Metanephros (tissue), 1 donor: Measurements from ENCODE around the gene PDE4A. TPM values are rescaled to one million over a fixed set of nuclear protein-coding genes. Genes with fewer than 3 reads are reported as not detected.

Source experiments
- total RNA-seq: library from RNA; depleted of rRNA; stranded (reverse); fragments of >200 nt; gene quantifications from one replicate; pipeline ENCODE4 v1.2.3, GENCODE V29; 2014

Gene PDE4A
- total RNA-seq: 4.8 TPM

GRCh38 chr19:10420444-10421239 is at the start of gene PDE4A:
Gene PDE4A, plus strand, starts transcription at chr19:10420538. Its CDS starts 227 bp downstream, at chr19:10420765.

GRCh38 chr19:10380313-10381102 is 39.8 kb upstream of the PDE4A start, which contains the start of gene TYK2:
Gene TYK2, minus strand, starts transcription at chr19:10380572. Its CDS starts 2,166 bp downstream, at chr19:10378406.

GRCh38 chr19:10403137-10404021 is 17.0 kb upstream of the PDE4A start, which contains the start of gene CDC37:
Gene CDC37, minus strand, starts transcription at chr19:10403542. Its CDS starts 63 bp downstream, at chr19:10403479.

DNA sequence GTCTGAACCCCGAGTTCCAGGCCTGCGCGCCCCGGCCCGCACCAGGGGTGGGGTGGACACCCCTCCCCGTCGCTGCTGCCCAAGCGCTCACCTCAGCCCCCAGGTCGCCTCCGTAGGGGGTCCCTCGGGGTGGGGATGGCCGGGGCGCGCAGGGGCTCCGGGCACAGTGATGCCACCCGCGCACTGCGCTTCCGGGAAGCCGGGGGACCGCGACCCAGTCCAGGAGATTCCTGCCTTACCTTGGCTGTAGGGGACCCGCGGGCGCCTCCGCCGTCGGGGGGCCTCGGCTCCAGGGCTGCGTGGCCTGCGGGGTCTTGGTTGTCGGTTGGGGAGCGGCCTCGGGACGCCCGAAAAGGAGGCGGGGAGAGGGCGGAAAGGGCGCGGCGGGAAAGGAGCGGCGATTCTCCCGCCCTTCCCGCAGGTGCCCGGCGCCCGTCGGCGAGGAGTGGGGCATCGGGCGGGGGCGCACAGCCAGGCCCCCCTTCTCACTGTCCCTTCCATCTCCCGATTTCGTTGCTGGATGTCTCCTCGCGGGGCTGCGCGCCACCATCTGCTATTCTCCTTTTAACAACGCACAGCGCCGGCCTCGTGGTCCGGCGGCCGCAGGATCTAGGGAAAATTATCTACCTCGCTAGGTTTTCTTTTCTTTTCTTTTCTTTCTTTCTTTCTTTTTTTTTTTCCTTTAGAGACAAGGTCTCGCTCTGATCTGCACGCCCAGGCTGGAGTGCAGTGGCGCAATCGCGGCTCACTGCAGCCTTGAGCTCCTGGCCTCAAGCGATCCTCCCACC is 82.9 kb downstream of the PDE4A start, which contains the start of gene KEAP1:
Gene KEAP1 (minus strand): TSS at position 355 of the 788 bp plus-strand sequence. CDS start 3,323 bp downstream, outside the sequence.

DNA sequence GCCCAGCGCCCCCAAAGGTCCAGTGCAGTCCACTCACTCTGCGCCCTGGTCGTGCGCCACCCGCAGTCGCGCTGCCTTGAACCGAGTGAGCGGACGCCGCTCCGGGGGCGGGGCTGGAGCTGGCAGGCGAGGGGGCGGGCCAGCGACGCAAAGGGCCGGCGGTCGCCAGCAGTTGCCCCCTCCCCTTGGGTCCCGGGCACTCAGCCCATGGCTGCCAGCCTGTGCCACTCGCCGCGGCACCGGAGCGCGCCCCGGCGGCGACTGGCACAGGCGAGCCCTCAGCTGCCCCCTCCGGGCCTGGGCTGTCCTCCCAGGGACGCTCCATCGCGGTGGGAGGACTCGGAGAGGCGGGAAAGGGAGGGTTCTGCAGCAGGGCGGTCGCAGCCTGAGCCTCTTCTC is 97.0 kb downstream of the PDE4A start, which contains the start of gene S1PR5:
Gene S1PR5 (minus strand): TSS at position 87 of the 399 bp plus-strand sequence. CDS start 2,436 bp downstream, outside the sequence.

Other genes starting within 250 kb of the PDE4A start
- gene DNMT1, start 225.6 kb upstream of the PDE4A start, total RNA-seq: 56.9 TPM
- 13.9 TPM for gene S1PR2, start 189.2 kb upstream of the PDE4A start, total RNA-seq
- 30.4 TPM for gene MRPL4, start 168.3 kb upstream of the PDE4A start, total RNA-seq
- gene ICAM1, start 149.4 kb upstream of the PDE4A start, total RNA-seq: 53.6 TPM
- 3.0 TPM for gene ICAM4, start 133.6 kb upstream of the PDE4A start, total RNA-seq
- gene ICAM5, start 130.6 kb upstream of the PDE4A start, total RNA-seq: 2.2 TPM
- 6.8 TPM for gene ZGLP1, start 110.7 kb upstream of the PDE4A start, total RNA-seq
- gene FDX2, start 104.5 kb upstream of the PDE4A start, total RNA-seq: 20.7 TPM
- 33.8 TPM for gene RAVER1, start 87.0 kb upstream of the PDE4A start, total RNA-seq
- gene ICAM3, start 80.9 kb upstream of the PDE4A start, total RNA-seq: 17.2 TPM
- 156 TPM for gene TYK2, start 40.0 kb upstream of the PDE4A start, total RNA-seq
- gene CDC37, start 17.0 kb upstream of the PDE4A start, total RNA-seq: 98.3 TPM
- 56.5 TPM for gene KEAP1, start 82.8 kb downstream of the PDE4A start, total RNA-seq
- gene S1PR5, start 96.9 kb downstream of the PDE4A start, total RNA-seq: 1.7 TPM
- 24.1 TPM for gene ATG4D, start 123.4 kb downstream of the PDE4A start, total RNA-seq
- 22.5 TPM for gene KRI1, start 145.5 kb downstream of the PDE4A start, total RNA-seq
- 24.2 TPM for gene CDKN2D, start 148.4 kb downstream of the PDE4A start, total RNA-seq
- gene AP1M2, start 166.8 kb downstream of the PDE4A start, total RNA-seq: 39.8 TPM
- gene SLC44A2, start 205.0 kb downstream of the PDE4A start, total RNA-seq: 151 TPM
- gene ILF3, start 233.8 kb downstream of the PDE4A start, total RNA-seq: 187 TPM